HEK293 (cell line): Measurements from ENCODE around the gene CRYBA1.
A peak's percentile ranks its signal among the peaks of the same experiment; 100 is the strongest.
"Not testable (repeated sequence)": the region's sequence is repeated elsewhere in the genome, so short reads cannot be mapped to it uniquely, and the experiment has no call there.

ENCODE experiments used
- CTCF ChIA-PET: fragments of 350-600 bp; formaldehyde crosslinking; extraction: SDS; loops from one replicate; lab custom pipeline; 2021; ENCODE audit warnings: antibody characterized with exemption; lab: Yijun Ruan, JAX
- POLR2A ChIA-PET: fragments of 300-600 bp; formaldehyde crosslinking; extraction: SDS; loops from one replicate; lab custom pipeline; 2020; ENCODE audit warnings: antibody characterized with exemption, inconsistent platforms; lab: Yijun Ruan, JAX
- H3K27ac ChIP-seq: fragments of 200-500 bp; sonication (Bioruptor generic); 2 replicates; pipeline ENCODE4 v1.5.1; 2014; ENCODE audit warnings: low read depth, low read length, control low read depth, inconsistent platforms; ENCODE audit errors: extremely low read depth
- H3K36me3 ChIP-seq, 2 experiments: fragments of 200-500 bp in 1 of 2; sonication (Bioruptor generic) in 1 of 2; 1 replicate in 1 of 2; 2 replicates in 1 of 2; pipeline ENCODE4 v1.5.1; 2014 to 2017; ENCODE audit warnings: inconsistent platforms in 2 of 2, low read length in 2 of 2; ENCODE audit not compliant: control insufficient read depth in 2 of 2, insufficient read depth in 1 of 2
- H3K4me1 ChIP-seq: fragments of 200-500 bp; sonication (Bioruptor generic); 2 replicates; pipeline ENCODE4 v1.5.1; 2014; ENCODE audit warnings: mild to moderate bottlenecking, low read length, inconsistent platforms; ENCODE audit not compliant: control insufficient read depth, insufficient read depth
- H3K4me3 ChIP-seq: 2 replicates; pipeline ENCODE4 v1.5.1; 2011; ENCODE audit warnings: low read depth, mild to moderate bottlenecking, control low read depth, low read length, moderate library complexity
- H3K9me3 ChIP-seq: fragments of 200-500 bp; sonication (Bioruptor generic); 2 replicates; pipeline ENCODE4 v1.5.1; 2014; ENCODE audit warnings: low read depth, low read length, inconsistent platforms; ENCODE audit not compliant: control insufficient read depth, insufficient read depth
- ATF2 ChIP-seq: fragments of 450-650 bp; formaldehyde crosslinking; IDR thresholded peaks from 2 replicates; pipeline ENCODE4 v1.5.1; 2016; ENCODE audit warnings: missing biosample characterization, missing genetic modification characterization, low read depth
- GLIS2 ChIP-seq: fragments of 450-650 bp; formaldehyde crosslinking; IDR thresholded peaks from 2 replicates; pipeline ENCODE4 v1.5.1; 2016; ENCODE audit warnings: missing biosample characterization, missing genetic modification characterization
- PATZ1 ChIP-seq: fragments of 450-650 bp; formaldehyde crosslinking; IDR thresholded peaks from 2 replicates; pipeline ENCODE4 v1.5.1; 2016; ENCODE audit warnings: missing biosample characterization, missing genetic modification characterization
- ZNF121 ChIP-seq: fragments of 450-650 bp; formaldehyde crosslinking; IDR thresholded peaks from 2 replicates; pipeline ENCODE4 v1.5.1; 2016; ENCODE audit warnings: missing biosample characterization, missing genetic modification characterization
- ZNF211 ChIP-seq: fragments of 450-650 bp; formaldehyde crosslinking; IDR thresholded peaks from 2 replicates; pipeline ENCODE4 v1.5.1; 2016; ENCODE audit warnings: low read depth, missing biosample characterization, missing genetic modification characterization
- ZNF221 ChIP-seq: fragments of 450-650 bp; formaldehyde crosslinking; IDR thresholded peaks from 2 replicates; pipeline ENCODE4 v1.5.1; 2017; ENCODE audit warnings: missing biosample characterization, missing genetic modification characterization, borderline replicate concordance
- ZNF324 ChIP-seq: fragments of 450-650 bp; formaldehyde crosslinking; IDR thresholded peaks from 2 replicates; pipeline ENCODE4 v1.5.1; 2016; ENCODE audit warnings: missing biosample characterization, missing genetic modification characterization
- ZNF362 ChIP-seq: fragments of 450-650 bp; formaldehyde crosslinking; IDR thresholded peaks from 2 replicates; pipeline ENCODE4 v1.5.1; 2016; ENCODE audit warnings: missing biosample characterization, missing genetic modification characterization
- ZNF473 ChIP-seq: fragments of 450-650 bp; formaldehyde crosslinking; IDR thresholded peaks from 2 replicates; pipeline ENCODE4 v1.5.1; 2017; ENCODE audit warnings: missing biosample characterization, missing genetic modification characterization
- ZNF624 ChIP-seq: fragments of 450-650 bp; formaldehyde crosslinking; IDR thresholded peaks from 2 replicates; pipeline ENCODE4 v1.5.1; 2017; ENCODE audit warnings: missing biosample characterization, missing genetic modification characterization
- ZNF654 ChIP-seq: fragments of 450-650 bp; formaldehyde crosslinking; IDR thresholded peaks from 2 replicates; pipeline ENCODE4 v1.5.1; 2016; ENCODE audit warnings: low read depth, missing biosample characterization, missing genetic modification characterization
- ZNF658 ChIP-seq: fragments of 450-650 bp; formaldehyde crosslinking; IDR thresholded peaks from 2 replicates; pipeline ENCODE4; 2016; ENCODE audit warnings: missing biosample characterization, missing genetic modification characterization
- ZNF704 ChIP-seq: fragments of 450-650 bp; formaldehyde crosslinking; IDR thresholded peaks from 2 replicates; pipeline ENCODE4 v1.5.1; 2016; ENCODE audit warnings: missing biosample characterization, missing genetic modification characterization
- ZNF76 ChIP-seq: fragments of 450-650 bp; formaldehyde crosslinking; IDR thresholded peaks from 2 replicates; pipeline ENCODE4; 2016; ENCODE audit warnings: low read depth, missing biosample characterization, missing genetic modification characterization, borderline replicate concordance
- ZSCAN5A ChIP-seq: fragments of 450-650 bp; formaldehyde crosslinking; IDR thresholded peaks from 2 replicates; pipeline ENCODE4 v1.5.1; 2016; ENCODE audit warnings: missing biosample characterization, missing genetic modification characterization

CRYBA1 gene

GRCh38 chr17:29219378-29220047 is 27.1 kb upstream of the CRYBA1 start (continued):
- peak; percentile 73 for TF ChIP-seq ZNF654 (tag by site-specific recombination)
- no peak for TF ChIP-seq ZNF211 (tag by site-specific recombination)

GRCh38 chr17:29221338-29221737 is 25.3 kb upstream of the CRYBA1 start:
- H3K4me1 ChIP-seq, POLR2A ChIA-PET, H3K27ac ChIP-seq, H3K9me3 ChIP-seq, H3K36me3 ChIP-seq, H3K4me3 ChIP-seq: not testable (repeated sequence)
- CTCF ChIA-PET, result interaction anchor here (1.0 to 12.0 kb wide), 12 partner anchors 12 to 97 kb away, joined by 3 to 235 read pairs (median 36); partner anchors contain the start of gene MYO18A

GRCh38 chr17:29225396-29225795 is 21.3 kb upstream of the CRYBA1 start:
- H3K4me1 ChIP-seq, result no peaks in the 10 kb centered on the region
- H3K4me3 ChIP-seq, result no peak overlapping the region
- TF ChIP-seq ZSCAN5A (tag by site-specific recombination) (no peak), ZNF658 (tag by site-specific recombination) (no peak), ZNF324 (tag by site-specific recombination) (no peak), ZNF121 (tag by site-specific recombination) (no peak), ZNF704 (no peak), ZNF624 (tag by site-specific recombination) (no peak), ATF2 (tag by site-specific recombination) (no peak), ZNF221 (tag by site-specific recombination) (no peak), ZNF76 (no peak), GLIS2 (tag by site-specific recombination) (no peak), ZNF473 (tag by site-specific recombination) (no peak), PATZ1 (tag by site-specific recombination) (no peak), ZNF362 (tag by site-specific recombination) (no peak)
- no peak overlapping the region for H3K27ac ChIP-seq
- no peaks in the 10 kb centered on the region for H3K36me3 ChIP-seq
- H3K9me3 ChIP-seq, result no peaks in the 10 kb centered on the region
- ChIA-PET POLR2A (no interaction called here), CTCF (interaction anchor here (0.7 to 1.9 kb wide), 4 partner anchors 11 to 145 kb away, joined by 3 to 7 read pairs (median 4); no protein-coding TSS in a partner anchor)
